ENCODE measurements around the gene TCFL5.
A peak's percentile ranks its signal among the peaks of the same experiment; 100 is the strongest.

Gene TCFL5

GRCh38 chr20:62880147-62880934 lies 18.7 kb upstream of the TCFL5 start:
- DNase-seq (ENCODE audit: low spot score): no peak

- no peak for DNase-seq (ENCODE audit: low spot score)
Observed at GRCh38 chr20:62879275-62880146, 17.9 kb upstream of the TCFL5 start.

GRCh38 chr20:62878244-62879038 lies 16.8 kb upstream of the TCFL5 start:
- no peak for DNase-seq (ENCODE audit: low spot score)

GRCh38 chr20:62876902-62877816 lies 15.5 kb upstream of the TCFL5 start:
- DNase-seq (ENCODE audit: low spot score): no peak

- no peak for DNase-seq (ENCODE audit: low spot score)
Observed at GRCh38 chr20:62876501-62876901, 14.9 kb upstream of the TCFL5 start.

- DNase-seq (ENCODE audit: low spot score): peak; percentile 95
Observed at GRCh38 chr20:62875419-62876361, 14.1 kb upstream of the TCFL5 start.

- no peak for DNase-seq (ENCODE audit: low spot score)
Observed at GRCh38 chr20:62874964-62875344, 13.3 kb upstream of the TCFL5 start.

- DNase-seq (ENCODE audit: low spot score): peak; percentile 84
Observed at GRCh38 chr20:62873681-62874031, 12.0 kb upstream of the TCFL5 start.

- DNase-seq (ENCODE audit: low spot score): no peak
Observed at GRCh38 chr20:62873280-62873679, 11.7 kb upstream of the TCFL5 start.

- DNase-seq (ENCODE audit: low spot score): no peak
Observed at GRCh38 chr20:62872862-62873261, 11.2 kb upstream of the TCFL5 start.

GRCh38 chr20:62872184-62872847 lies 10.7 kb upstream of the TCFL5 start:
- DNase-seq (ENCODE audit: low spot score): no peak

- DNase-seq (ENCODE audit: low spot score): no peak
Observed at GRCh38 chr20:62864207-62864606, 2.6 kb upstream of the TCFL5 start.

- DNase-seq (ENCODE audit: low spot score): peak; percentile 48
Observed at GRCh38 chr20:62860924-62861691, 514 bp downstream of the TCFL5 start.

- DNase-seq (ENCODE audit: low spot score): peak; percentile 52
Observed at GRCh38 chr20:62860391-62860923, 1.2 kb downstream of the TCFL5 start.

- DNase-seq (ENCODE audit: low spot score): no peak
Observed at GRCh38 chr20:62859721-62860120, 1.9 kb downstream of the TCFL5 start.

GRCh38 chr20:62858058-62858830 lies 3.4 kb downstream of the TCFL5 start:
- no peak for DNase-seq (ENCODE audit: low spot score)

- no peak for DNase-seq (ENCODE audit: low spot score)
Observed at GRCh38 chr20:62856931-62857619, 4.5 kb downstream of the TCFL5 start.
